ENCODE data around the gene ADGRA1. TPM values are rescaled to one million over a fixed set of nuclear protein-coding genes. Genes with fewer than 3 reads are reported as not detected.
"Not testable (repeated sequence)": the region's sequence is repeated elsewhere in the genome, so short reads cannot be mapped to it uniquely, and the experiment has no call there.

ADGRA1 gene
- total and polyA plus RNA-seq, 2 donors, result 0.03 TPM; not detected in 1

- no peaks in the 10 kb centered on the region for H3K4me1 ChIP-seq (ENCODE audit: insufficient read depth)
- H3K4me3 ChIP-seq (ENCODE audit: low read depth, low read length), result no peak overlapping the region
- 60% methylated on average over 10 of the region's 10 CpGs for WGBS
- H3K27ac ChIP-seq (ENCODE audit: low read depth), result no peak overlapping the region
- no peaks in the 10 kb centered on the region for H3K36me3 ChIP-seq (ENCODE audit: insufficient read depth)
- DNase-seq (ENCODE audit: extremely low spot score), result no peak
Measured at GRCh38 chr10:133143200-133143533, 55.4 kb downstream of the ADGRA1 start.

- no peak overlapping the region for H3K27ac ChIP-seq (ENCODE audit: low read depth)
- 47% methylated on average over 9 of the region's 9 CpGs for WGBS
Measured at GRCh38 chr10:133143546-133143945, 55.8 kb downstream of the ADGRA1 start.

GRCh38 chr10:133144771-133145170, 57.0 kb downstream of the ADGRA1 start:
- no peak for DNase-seq (ENCODE audit: extremely low spot score)
- no peaks in the 10 kb centered on the region for H3K4me1 ChIP-seq (ENCODE audit: insufficient read depth)
- WGBS, result 91% methylated on average over 7 of the region's 7 CpGs

More at GRCh38 chr10:133143546-133143945, 55.8 kb downstream of the ADGRA1 start:
- DNase-seq (ENCODE audit: extremely low spot score), result no peak
- Histone ChIP-seq H3K36me3 (ENCODE audit: insufficient read depth) (no peaks in the 10 kb centered on the region), H3K4me3 (ENCODE audit: low read depth, low read length) (no peak overlapping the region), H3K4me1 (ENCODE audit: insufficient read depth) (no peaks in the 10 kb centered on the region)

GRCh38 chr10:133150226-133150625, 62.5 kb downstream of the ADGRA1 start:
- no peak for DNase-seq (ENCODE audit: extremely low spot score)
- Histone ChIP-seq H3K4me1 (ENCODE audit: insufficient read depth) (no peaks in the 10 kb centered on the region), H3K27ac (ENCODE audit: low read depth) (no peak overlapping the region), H3K36me3 (ENCODE audit: insufficient read depth) (no peaks in the 10 kb centered on the region), H3K4me3 (ENCODE audit: low read depth, low read length) (no peak overlapping the region)
- 95% methylated on average over 8 of the region's 8 CpGs for WGBS

More at GRCh38 chr10:133144771-133145170, 57.0 kb downstream of the ADGRA1 start:
- H3K36me3 ChIP-seq (ENCODE audit: insufficient read depth), result no peaks in the 10 kb centered on the region
- H3K27ac ChIP-seq (ENCODE audit: low read depth), result no peak overlapping the region
- H3K4me3 ChIP-seq (ENCODE audit: low read depth, low read length), result no peak overlapping the region

GRCh38 chr10:133150656-133151055, 62.9 kb downstream of the ADGRA1 start:
- DNase-seq (ENCODE audit: extremely low spot score), result no peak
- no peaks in the 10 kb centered on the region for H3K4me1 ChIP-seq (ENCODE audit: insufficient read depth)
- no peak overlapping the region for H3K4me3 ChIP-seq (ENCODE audit: low read depth, low read length)
- H3K27ac ChIP-seq (ENCODE audit: low read depth), result no peak overlapping the region
- H3K36me3 ChIP-seq (ENCODE audit: insufficient read depth), result no peaks in the 10 kb centered on the region
- WGBS, result 88% methylated on average over 12 of the region's 12 CpGs

GRCh38 chr10:133151071-133151470, 63.3 kb downstream of the ADGRA1 start:
- H3K36me3 ChIP-seq (ENCODE audit: insufficient read depth); DNase-seq (ENCODE audit: extremely low spot score); H3K4me1 ChIP-seq (ENCODE audit: insufficient read depth); H3K4me3 ChIP-seq (ENCODE audit: low read depth, low read length); H3K27ac ChIP-seq (ENCODE audit: low read depth): not testable (repeated sequence)
- 87% methylated on average over 3 of the region's 3 CpGs for WGBS

- H3K4me3 ChIP-seq (ENCODE audit: low read depth, low read length), result no peak overlapping the region
- H3K36me3 ChIP-seq (ENCODE audit: insufficient read depth), result no peaks in the 10 kb centered on the region
- no peaks in the 10 kb centered on the region for H3K4me1 ChIP-seq (ENCODE audit: insufficient read depth)
- no peak for DNase-seq (ENCODE audit: extremely low spot score)
- 35% methylated on average over 9 of the region's 9 CpGs for WGBS
- H3K27ac ChIP-seq (ENCODE audit: low read depth), result no peak overlapping the region
Measured at GRCh38 chr10:133151543-133151972, 63.8 kb downstream of the ADGRA1 start.

GRCh38 chr10:133154411-133154810, 66.7 kb downstream of the ADGRA1 start:
- H3K4me1 ChIP-seq (ENCODE audit: insufficient read depth), result no peaks in the 10 kb centered on the region
- H3K27ac ChIP-seq (ENCODE audit: low read depth), result no peak overlapping the region
- WGBS, result 69% methylated on average over 4 of the region's 4 CpGs
- H3K4me3 ChIP-seq (ENCODE audit: low read depth, low read length), result no peak overlapping the region
- DNase-seq (ENCODE audit: extremely low spot score), result no peak
- H3K36me3 ChIP-seq (ENCODE audit: insufficient read depth), result no peaks in the 10 kb centered on the region

- Histone ChIP-seq H3K36me3 (ENCODE audit: insufficient read depth) (no peaks in the 10 kb centered on the region), H3K4me3 (ENCODE audit: low read depth, low read length) (no peak overlapping the region), H3K27ac (ENCODE audit: low read depth) (no peak overlapping the region), H3K4me1 (ENCODE audit: insufficient read depth) (no peaks in the 10 kb centered on the region)
- 93% methylated on average over 30 of the region's 30 CpGs for WGBS
- no peak for DNase-seq (ENCODE audit: extremely low spot score)
Measured at GRCh38 chr10:133154996-133155778, 67.5 kb downstream of the ADGRA1 start.

GRCh38 chr10:133156674-133157579, 69.2 kb downstream of the ADGRA1 start:
- no peaks in the 10 kb centered on the region for H3K36me3 ChIP-seq (ENCODE audit: insufficient read depth)
- WGBS, result 60% methylated on average over 24 of the region's 24 CpGs
- H3K4me1 ChIP-seq (ENCODE audit: insufficient read depth), result no peaks in the 10 kb centered on the region
- no peak overlapping the region for H3K4me3 ChIP-seq (ENCODE audit: low read depth, low read length)
- H3K27ac ChIP-seq (ENCODE audit: low read depth), result no peak overlapping the region
- DNase-seq (ENCODE audit: extremely low spot score), result no peak

- DNase-seq (ENCODE audit: extremely low spot score), result no peak
- H3K27ac ChIP-seq (ENCODE audit: low read depth), result no peak overlapping the region
- H3K4me3 ChIP-seq (ENCODE audit: low read depth, low read length), result no peak overlapping the region
- 72% methylated on average over 34 of the region's 34 CpGs for WGBS
- no peaks in the 10 kb centered on the region for H3K4me1 ChIP-seq (ENCODE audit: insufficient read depth)
- no peaks in the 10 kb centered on the region for H3K36me3 ChIP-seq (ENCODE audit: insufficient read depth)
Measured at GRCh38 chr10:133157662-133158436, 70.1 kb downstream of the ADGRA1 start.

- 68% methylated on average over 12 of the region's 12 CpGs for WGBS
- Histone ChIP-seq H3K4me1 (ENCODE audit: insufficient read depth) (no peaks in the 10 kb centered on the region), H3K36me3 (ENCODE audit: insufficient read depth) (no peaks in the 10 kb centered on the region), H3K27ac (ENCODE audit: low read depth) (no peak overlapping the region), H3K4me3 (ENCODE audit: low read depth, low read length) (no peak overlapping the region)
- no peak for DNase-seq (ENCODE audit: extremely low spot score)
Measured at GRCh38 chr10:133158437-133158755, 70.7 kb downstream of the ADGRA1 start.

- Histone ChIP-seq H3K4me1 (ENCODE audit: insufficient read depth) (no peaks in the 10 kb centered on the region), H3K27ac (ENCODE audit: low read depth) (no peak overlapping the region), H3K4me3 (ENCODE audit: low read depth, low read length) (no peak overlapping the region), H3K36me3 (ENCODE audit: insufficient read depth) (no peaks in the 10 kb centered on the region)
- whole genome bisulfite sequencing, result 47% methylated on average over 23 of the region's 23 CpGs
- DNase-seq (ENCODE audit: extremely low spot score), result no peak
Measured at GRCh38 chr10:133158756-133159610, 71.3 kb downstream of the ADGRA1 start.

Measured in urinary bladder (tissue), 4 donors.